B cell (primary cell): ENCODE results near the gene GALNT6.

Experiments used
- CTCF ChIP-seq: fragments of 200-600 bp; IDR thresholded peaks from one replicate; pipeline ENCODE4 v1.8.0; 2022; ENCODE audit warnings: antibody characterized with exemption, mild to moderate bottlenecking
- EZH2 ChIP-seq: IDR thresholded peaks from 2 replicates; pipeline ENCODE4 v1.6.1; 2012; ENCODE audit warnings: borderline replicate concordance, low read depth, mild to moderate bottlenecking, moderate library complexity, low read length; ENCODE audit not compliant: insufficient read depth, poor library complexity, severe bottlenecking

GRCh38 chr12:51323966-51324895 lies 67.0 kb downstream of the GALNT6 start, which contains the start of gene BIN2:
- no peak for TF ChIP-seq CTCF
- TF ChIP-seq EZH2, result no peak
